Right lobe of liver (tissue), 4 donors: ENCODE data around the gene RXFP4.

ENCODE experiments used
- POLR2A ChIP-seq: fragments of 450-650 bp; IDR thresholded peaks from one replicate; pipeline ENCODE4 v1.6.1; 2017; ENCODE audit warnings: antibody characterized with exemption, mild to moderate bottlenecking
- TF ChIP-seq, protein P1 (sequence below), 4 donors: fragments of 200-600 bp in 3 of 4; fragments of 450-650 bp in 1 of 4; IDR thresholded peaks; one replicate each; pipeline versions ENCODE4 v1.5.1 to v1.8.0; 2016 to 2022; ENCODE audit warnings: antibody characterized with exemption in 4 of 4, mild to moderate bottlenecking in 2 of 4
- donor health status: DM: no; HTN: no; CAD: no.
- donor health status: DM: no; HTN: no; CAD: no.
- donor health status: DM: no; HTN: yes; CAD: no.

DNA sequence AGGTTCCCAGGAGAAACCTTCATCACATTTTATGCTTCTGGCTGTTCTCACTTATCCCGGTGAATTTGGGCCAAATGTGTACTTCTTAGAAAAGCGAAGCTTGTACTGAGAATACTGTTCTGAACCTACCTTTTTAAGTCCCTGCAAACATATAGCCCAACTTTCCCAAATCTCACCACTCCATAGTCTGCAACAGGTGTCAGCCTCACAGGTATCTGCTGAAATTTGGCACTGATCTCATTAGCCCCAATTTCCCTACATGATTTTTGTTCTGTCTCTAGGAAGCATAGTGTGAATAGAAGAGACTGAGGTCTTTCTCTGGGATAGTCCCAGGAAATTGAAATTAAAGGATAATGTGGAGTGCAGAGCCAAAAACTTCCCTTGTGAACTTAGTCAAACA, 41.8 kb upstream of the RXFP4 start:
- TF ChIP-seq, protein P1, sequence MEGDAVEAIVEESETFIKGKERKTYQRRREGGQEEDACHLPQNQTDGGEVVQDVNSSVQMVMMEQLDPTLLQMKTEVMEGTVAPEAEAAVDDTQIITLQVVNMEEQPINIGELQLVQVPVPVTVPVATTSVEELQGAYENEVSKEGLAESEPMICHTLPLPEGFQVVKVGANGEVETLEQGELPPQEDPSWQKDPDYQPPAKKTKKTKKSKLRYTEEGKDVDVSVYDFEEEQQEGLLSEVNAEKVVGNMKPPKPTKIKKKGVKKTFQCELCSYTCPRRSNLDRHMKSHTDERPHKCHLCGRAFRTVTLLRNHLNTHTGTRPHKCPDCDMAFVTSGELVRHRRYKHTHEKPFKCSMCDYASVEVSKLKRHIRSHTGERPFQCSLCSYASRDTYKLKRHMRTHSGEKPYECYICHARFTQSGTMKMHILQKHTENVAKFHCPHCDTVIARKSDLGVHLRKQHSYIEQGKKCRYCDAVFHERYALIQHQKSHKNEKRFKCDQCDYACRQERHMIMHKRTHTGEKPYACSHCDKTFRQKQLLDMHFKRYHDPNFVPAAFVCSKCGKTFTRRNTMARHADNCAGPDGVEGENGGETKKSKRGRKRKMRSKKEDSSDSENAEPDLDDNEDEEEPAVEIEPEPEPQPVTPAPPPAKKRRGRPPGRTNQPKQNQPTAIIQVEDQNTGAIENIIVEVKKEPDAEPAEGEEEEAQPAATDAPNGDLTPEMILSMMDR (IDR thresholded peaks at IDR 0.05) = no peak
- TF ChIP-seq POLR2A = no peak
